Forelimb muscle (tissue), 1 donor: Measurements from ENCODE around the gene VOPP1. TPM values are rescaled to one million over a fixed set of nuclear protein-coding genes. Genes with fewer than 3 reads are reported as not detected.

Experiments
- DNase-seq: peaks from one replicate; pipeline ENCODE4 v3.0.0-alpha.2; 2013; ENCODE audit warnings: low read depth
- polyA plus RNA-seq: library from polyadenylated mRNA; unstranded; fragments of 120-200 nt; gene quantifications from one replicate; pipeline ENCODE4 v1.2.1, GENCODE V29; 2013; ENCODE audit not compliant: insufficient read length

Gene VOPP1
- polyA plus RNA-seq, 1 donor = 24.6 TPM

- DNase-seq = no peak
Measured at GRCh38 chr7:55556031-55556430, 16.3 kb downstream of the VOPP1 start.

- DNase-seq = no peak
Measured at GRCh38 chr7:55555160-55555559, 17.1 kb downstream of the VOPP1 start.

- DNase-seq = no peak
Measured at GRCh38 chr7:55554038-55554437, 18.3 kb downstream of the VOPP1 start.

GRCh38 chr7:55553024-55553345 is 19.3 kb downstream of the VOPP1 start:
- no peak for DNase-seq

- DNase-seq = no peak
Measured at GRCh38 chr7:55552320-55553023, 19.8 kb downstream of the VOPP1 start.

- DNase-seq = no peak
Measured at GRCh38 chr7:55550841-55551537, 21.3 kb downstream of the VOPP1 start.

- no peak for DNase-seq
Measured at GRCh38 chr7:55550010-55550663, 22.2 kb downstream of the VOPP1 start.

- DNase-seq = no peak
Measured at GRCh38 chr7:55549457-55549856, 22.8 kb downstream of the VOPP1 start.

- DNase-seq = no peak
Measured at GRCh38 chr7:55548295-55548731, 24.0 kb downstream of the VOPP1 start.

GRCh38 chr7:55546814-55547213 is 25.5 kb downstream of the VOPP1 start:
- no peak for DNase-seq

- no peak for DNase-seq
Measured at GRCh38 chr7:55545496-55545895, 26.8 kb downstream of the VOPP1 start.

- DNase-seq = no peak
Measured at GRCh38 chr7:55540226-55540858, 32.0 kb downstream of the VOPP1 start.

- DNase-seq = no peak
Measured at GRCh38 chr7:55539380-55539779, 32.9 kb downstream of the VOPP1 start.

- no peak for DNase-seq
Measured at GRCh38 chr7:55538538-55538937, 33.8 kb downstream of the VOPP1 start.

GRCh38 chr7:55537458-55537990 is 34.8 kb downstream of the VOPP1 start:
- no peak for DNase-seq

GRCh38 chr7:55536619-55537457 is 35.5 kb downstream of the VOPP1 start:
- no peak for DNase-seq

GRCh38 chr7:55535617-55536016 is 36.7 kb downstream of the VOPP1 start:
- DNase-seq = no peak

- no peak for DNase-seq
Measured at GRCh38 chr7:55534916-55535590, 37.2 kb downstream of the VOPP1 start.

GRCh38 chr7:55534262-55534915 is 37.9 kb downstream of the VOPP1 start:
- DNase-seq = no peak

- DNase-seq = no peak
Measured at GRCh38 chr7:55533729-55534080, 38.6 kb downstream of the VOPP1 start.
